ENCODE results near the gene CNOT3. TPM values are rescaled to one million over a fixed set of nuclear protein-coding genes. Genes with fewer than 3 reads are reported as not detected.

CNOT3 gene
- polyA plus RNA-seq, 1 of the 3 experiments (the other 2 are of a cell fraction) = 14.2 TPM

GRCh38 chr19:54102421-54103169, 35.0 kb upstream of the CNOT3 start, which contains the start of gene NDUFA3:
TSS of gene NDUFA3 (plus strand) at chr19:54102855. CDS start at chr19:54102879, 24 bp downstream.
- WGBS (ENCODE audit: low lambda C conversion rate) = 1% methylated on average over 40 of the region's 54 CpGs
- H3K36me3 ChIP-seq (replicated peaks in 1 of 2; ENCODE audit: control insufficient read depth in 1 of 2, insufficient read depth in 2 of 2, low read length in 1 of 2) = peaks cover 7 to 12% of the 10 kb centered on the region in 2 experiments
- peak; percentile 100 for DNase-seq
- peak within 1 kb of the TSS; percentile 80 for H3K4me2 ChIP-seq
- peaks cover 34% of the 10 kb centered on the region for H3K79me2 ChIP-seq (ENCODE audit: insufficient read depth)
- ChIA-PET POLR2A (no interaction called here), CTCF (interaction anchor here (0.9 kb wide), 1 partner anchor 196 kb away, joined by 3 read pairs; no protein-coding TSS in a partner anchor)
- H3K9me3 ChIP-seq = no peaks in the 10 kb centered on the region
- H4K20me1 ChIP-seq (ENCODE audit: insufficient read depth) = no peaks in the 10 kb centered on the region
- TF ChIP-seq EP300 (IDR thresholded peaks at IDR 0.05; ENCODE audit: borderline replicate concordance in 1 of 2, low read depth in 1 of 2, low read length in 1 of 2) (no peak), NRF1 (IDR thresholded peaks at IDR 0.05; ENCODE audit: low read depth, low read length) (peak; percentile 98), RCOR1 (IDR thresholded peaks at IDR 0.05; ENCODE audit: low read length) (peak; percentile 90), GABPA (IDR thresholded peaks at IDR 0.05; ENCODE audit: low read depth) (peak; percentile 59), ELF1 (IDR thresholded peaks at IDR 0.05) (peak; percentile 62; the same call in 1 of the 2 replicates), MXI1 (IDR thresholded peaks at IDR 0.05; ENCODE audit: low read depth, low read length) (peak; percentile 59), YY1 (IDR thresholded peaks at IDR 0.05; ENCODE audit: low read depth) (peak; percentile 96), RFX5 (IDR thresholded peaks at IDR 0.05; ENCODE audit: low read length) (no peak), CHD2 (IDR thresholded peaks at IDR 0.05; ENCODE audit: low read length, partially characterized antibody) (peak; percentile 82), TCF12 (IDR thresholded peaks at IDR 0.05) (no peak), SIN3A (IDR thresholded peaks at IDR 0.05; ENCODE audit: borderline replicate concordance, low read depth, low read length) (peak; percentile 49; the same call in 1 of the 2 replicates), POLR2AphosphoS5 (IDR thresholded peaks at IDR 0.05; ENCODE audit: low read depth, low read length) (peak; percentile 85), JUND (IDR thresholded peaks at IDR 0.05) (no peak), TAF1 (IDR thresholded peaks at IDR 0.05; ENCODE audit: borderline replicate concordance, low read depth, low read length) (peak; percentile 81), EZH2phosphoT487 (IDR thresholded peaks at IDR 0.05; ENCODE audit: borderline replicate concordance, low read depth) (no peak)
- TF ChIP-seq, protein P1, sequence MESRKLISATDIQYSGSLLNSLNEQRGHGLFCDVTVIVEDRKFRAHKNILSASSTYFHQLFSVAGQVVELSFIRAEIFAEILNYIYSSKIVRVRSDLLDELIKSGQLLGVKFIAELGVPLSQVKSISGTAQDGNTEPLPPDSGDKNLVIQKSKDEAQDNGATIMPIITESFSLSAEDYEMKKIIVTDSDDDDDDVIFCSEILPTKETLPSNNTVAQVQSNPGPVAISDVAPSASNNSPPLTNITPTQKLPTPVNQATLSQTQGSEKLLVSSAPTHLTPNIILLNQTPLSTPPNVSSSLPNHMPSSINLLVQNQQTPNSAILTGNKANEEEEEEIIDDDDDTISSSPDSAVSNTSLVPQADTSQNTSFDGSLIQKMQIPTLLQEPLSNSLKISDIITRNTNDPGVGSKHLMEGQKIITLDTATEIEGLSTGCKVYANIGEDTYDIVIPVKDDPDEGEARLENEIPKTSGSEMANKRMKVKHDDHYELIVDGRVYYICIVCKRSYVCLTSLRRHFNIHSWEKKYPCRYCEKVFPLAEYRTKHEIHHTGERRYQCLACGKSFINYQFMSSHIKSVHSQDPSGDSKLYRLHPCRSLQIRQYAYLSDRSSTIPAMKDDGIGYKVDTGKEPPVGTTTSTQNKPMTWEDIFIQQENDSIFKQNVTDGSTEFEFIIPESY (IDR thresholded peaks at IDR 0.05; ENCODE audit: borderline replicate concordance, low read depth) = peak; percentile 74; the same call in 1 of the 2 replicates
- TF ChIP-seq, protein P2, sequence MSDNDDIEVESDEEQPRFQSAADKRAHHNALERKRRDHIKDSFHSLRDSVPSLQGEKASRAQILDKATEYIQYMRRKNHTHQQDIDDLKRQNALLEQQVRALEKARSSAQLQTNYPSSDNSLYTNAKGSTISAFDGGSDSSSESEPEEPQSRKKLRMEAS (IDR thresholded peaks at IDR 0.05; ENCODE audit: low read depth) = no peak; the same call in 1 of the 2 replicates
- TF ChIP-seq, protein P3, sequence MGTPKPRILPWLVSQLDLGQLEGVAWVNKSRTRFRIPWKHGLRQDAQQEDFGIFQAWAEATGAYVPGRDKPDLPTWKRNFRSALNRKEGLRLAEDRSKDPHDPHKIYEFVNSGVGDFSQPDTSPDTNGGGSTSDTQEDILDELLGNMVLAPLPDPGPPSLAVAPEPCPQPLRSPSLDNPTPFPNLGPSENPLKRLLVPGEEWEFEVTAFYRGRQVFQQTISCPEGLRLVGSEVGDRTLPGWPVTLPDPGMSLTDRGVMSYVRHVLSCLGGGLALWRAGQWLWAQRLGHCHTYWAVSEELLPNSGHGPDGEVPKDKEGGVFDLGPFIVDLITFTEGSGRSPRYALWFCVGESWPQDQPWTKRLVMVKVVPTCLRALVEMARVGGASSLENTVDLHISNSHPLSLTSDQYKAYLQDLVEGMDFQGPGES (IDR thresholded peaks at IDR 0.05; ENCODE audit: low read depth, low read length) = no peak
- H3F3A ChIP-seq (replicated peaks; ENCODE audit: insufficient read depth) = no peaks in the 10 kb centered on the region
- peaks cover 0 to 3% of the 10 kb centered on the region in 2 experiments; a peak in 1 of 4 replicates for H3K4me1 ChIP-seq (ENCODE audit: control insufficient read depth in 1 of 2, insufficient read depth in 2 of 2, low read depth in 1 of 2, low read length in 1 of 2)
- peak within 1 kb of the TSS in 1 of 2 experiments; percentile 68; a peak in 1 of 4 replicates for H3K27ac ChIP-seq (ENCODE audit: low read depth in 2 of 2, low read length in 1 of 2)
- H3K27me3 ChIP-seq (ENCODE audit: insufficient read depth) = no peaks in the 10 kb centered on the region
- H3K9ac ChIP-seq = peak within 1 kb of the TSS; percentile 61
- H3K4me3 ChIP-seq (ENCODE audit: low read depth in 2 of 2, low read length in 1 of 2) = peak within 1 kb of the TSS; percentile 88 to 90
- no peaks in the 10 kb centered on the region for H3K9me2 ChIP-seq
- peak within 1 kb of the TSS; percentile 69 for H2AFZ ChIP-seq (ENCODE audit: low read depth)
